ENCODE measurements around the gene NLRC4.
A peak's percentile ranks its signal among the peaks of the same experiment; 100 is the strongest.
"Not testable (repeated sequence)": the region's sequence is repeated elsewhere in the genome, so short reads cannot be mapped to it uniquely, and the experiment has no call there.

The NLRC4 gene

GRCh38 chr2:32264422-32265105, at the start of gene NLRC4:
Gene NLRC4, minus strand, starts transcription at chr2:32264886. Its CDS starts 8,111 bp downstream, at chr2:32256775.
- peak; percentile 73 for DNase-seq (ENCODE audit: extremely low spot score)
- CTCF ChIA-PET: interaction anchor here (1.3 kb wide), 1 partner anchor 8 kb away, joined by 3 read pairs; no protein-coding TSS in a partner anchor
- POLR2A ChIA-PET: no interaction called here
- no peak for TF ChIP-seq CTCF (IDR thresholded peaks at IDR 0.05; ENCODE audit: control extremely low read depth, extremely low read depth, low read depth, missing control alignments)

GRCh38 chr2:32310577-32310976, 45.9 kb upstream of the NLRC4 start:
- ChIA-PET POLR2A (no interaction called here), CTCF (interaction anchor here (2.1 kb wide), 1 partner anchor 10 kb away, joined by 6 read pairs; no protein-coding TSS in a partner anchor)
- DNase-seq (ENCODE audit: extremely low spot score): no peak
- no peak for TF ChIP-seq CTCF (IDR thresholded peaks at IDR 0.05; ENCODE audit: control extremely low read depth, extremely low read depth, low read depth, missing control alignments)

GRCh38 chr2:32293966-32294562, 29.4 kb upstream of the NLRC4 start:
- CTCF ChIA-PET; POLR2A ChIA-PET; DNase-seq (ENCODE audit: extremely low spot score): not testable (repeated sequence)

GRCh38 chr2:32293493-32293892, 28.8 kb upstream of the NLRC4 start:
- DNase-seq (ENCODE audit: extremely low spot score); POLR2A ChIA-PET; CTCF ChIA-PET: not testable (repeated sequence)

- no peak for TF ChIP-seq CTCF (IDR thresholded peaks at IDR 0.05; ENCODE audit: control extremely low read depth, extremely low read depth, low read depth, missing control alignments)
- no peak for DNase-seq (ENCODE audit: extremely low spot score)
- POLR2A ChIA-PET: no interaction called here
- CTCF ChIA-PET: no interaction called here
Observed at GRCh38 chr2:32291746-32292145, 27.1 kb upstream of the NLRC4 start.

- CTCF ChIA-PET: interaction anchor here (1.3 to 1.8 kb wide), 2 partner anchors 10 to 23 kb away, joined by 3 to 4 read pairs; no protein-coding TSS in a partner anchor
- POLR2A ChIA-PET: no interaction called here
- no peak for DNase-seq (ENCODE audit: extremely low spot score)
- TF ChIP-seq CTCF (IDR thresholded peaks at IDR 0.05; ENCODE audit: control extremely low read depth, extremely low read depth, low read depth, missing control alignments): no peak
Observed at GRCh38 chr2:32290000-32290339, 25.3 kb upstream of the NLRC4 start.

- CTCF ChIA-PET: interaction anchor here (1.3 to 1.8 kb wide), 2 partner anchors 10 to 24 kb away, joined by 3 to 4 read pairs; no protein-coding TSS in a partner anchor
- TF ChIP-seq CTCF (IDR thresholded peaks at IDR 0.05; ENCODE audit: control extremely low read depth, extremely low read depth, low read depth, missing control alignments): no peak
- POLR2A ChIA-PET: no interaction called here
- no peak for DNase-seq (ENCODE audit: extremely low spot score)
Observed at GRCh38 chr2:32289165-32289999, 24.7 kb upstream of the NLRC4 start.
